Measurements from ENCODE around the gene NTRK2. TPM values are rescaled to one million over a fixed set of nuclear protein-coding genes. Genes with fewer than 3 reads are reported as not detected.

Gene NTRK2
- total RNA-seq, 1 donor from 2014 or later = 4.6 TPM

DNA sequence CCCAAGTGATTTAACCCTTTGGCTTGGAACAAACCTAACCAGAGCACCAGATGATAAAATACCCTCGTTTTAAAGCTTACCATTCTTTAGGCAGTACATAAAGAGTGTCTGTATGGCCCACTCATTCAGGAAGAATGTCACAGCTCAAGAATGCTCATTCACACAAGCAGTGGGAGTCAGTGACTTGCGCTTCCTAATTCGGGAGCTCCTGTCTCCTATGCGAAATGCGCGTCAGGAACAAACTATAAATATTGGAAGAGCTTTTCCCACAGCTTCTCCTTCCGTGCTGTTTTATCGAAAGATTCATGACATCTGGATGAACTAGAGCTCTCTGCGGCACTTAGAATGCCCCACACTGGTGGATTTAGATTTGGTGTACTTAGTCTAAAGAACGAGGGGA, 66.6 kb downstream of the NTRK2 start:
- TF ChIP-seq CTCF (IDR thresholded peaks at IDR 0.05; ENCODE audit: insufficient read depth, low read depth, low read length) (no peak), EZH2 (IDR thresholded peaks at IDR 0.05; ENCODE audit: insufficient read depth, low read length) (no peak)
- Histone ChIP-seq H3K27ac (ENCODE audit: low read depth, low read length) (no peak overlapping the region), H3K4me3 (ENCODE audit: insufficient read depth, low read depth, low read length) (no peak overlapping the region), H3K27me3 (ENCODE audit: insufficient read depth, low read length) (no peaks in the 10 kb centered on the region), H3K4me1 (ENCODE audit: insufficient read depth, low read length) (peaks cover 5% of the 10 kb centered on the region), H3K4me2 (ENCODE audit: low read length) (peak overlapping the region; percentile 52), H3K9ac (ENCODE audit: low read length) (no peak overlapping the region), H3K36me3 (ENCODE audit: insufficient read depth, low read length) (no peaks in the 10 kb centered on the region), H4K20me1 (ENCODE audit: insufficient read depth, low read length) (no peaks in the 10 kb centered on the region), H2AFZ (ENCODE audit: low read depth, low read length) (peak overlapping the region; percentile 14), H3K9me3 (ENCODE audit: insufficient read depth, low read depth, low read length) (no peaks in the 10 kb centered on the region), H3K79me2 (ENCODE audit: insufficient read depth, low read length) (no peaks in the 10 kb centered on the region)
- Mint-ChIP-seq H3K4me1 (ENCODE audit: low read depth, unreplicated experiment) (peaks cover 26% of the 10 kb centered on the region), H3K9me3 (ENCODE audit: unreplicated experiment) (no peaks in the 10 kb centered on the region), H3K27ac (ENCODE audit: unreplicated experiment) (peak overlapping the region; percentile 73), H3K4me3 (ENCODE audit: unreplicated experiment) (peak overlapping the region; percentile 4), H3K36me3 (ENCODE audit: low read depth, unreplicated experiment) (no peaks in the 10 kb centered on the region), H3K27me3 (ENCODE audit: low read depth, unreplicated experiment) (peaks cover 4% of the 10 kb centered on the region)
- no peak for FAIRE-seq
- DNase-seq (ENCODE audit: low read depth) = peak; percentile 46

- peak overlapping the region; percentile 73 for H3K27ac Mint-ChIP-seq (ENCODE audit: unreplicated experiment)
- Histone ChIP-seq H3K4me3 (ENCODE audit: insufficient read depth, low read depth, low read length) (no peak overlapping the region), H2AFZ (ENCODE audit: low read depth, low read length) (no peak overlapping the region), H3K9me3 (ENCODE audit: insufficient read depth, low read depth, low read length) (no peaks in the 10 kb centered on the region), H3K9ac (ENCODE audit: low read length) (no peak overlapping the region), H3K27ac (ENCODE audit: low read depth, low read length) (no peak overlapping the region), H3K36me3 (ENCODE audit: insufficient read depth, low read length) (no peaks in the 10 kb centered on the region), H3K4me2 (ENCODE audit: low read length) (peak overlapping the region; percentile 52), H3K27me3 (ENCODE audit: insufficient read depth, low read length) (no peaks in the 10 kb centered on the region), H3K79me2 (ENCODE audit: insufficient read depth, low read length) (no peaks in the 10 kb centered on the region), H3K4me1 (ENCODE audit: insufficient read depth, low read length) (peaks cover 5% of the 10 kb centered on the region), H4K20me1 (ENCODE audit: insufficient read depth, low read length) (no peaks in the 10 kb centered on the region)
- H3K4me3 Mint-ChIP-seq (ENCODE audit: unreplicated experiment) = no peak overlapping the region
- no peaks in the 10 kb centered on the region for H3K9me3 Mint-ChIP-seq (ENCODE audit: unreplicated experiment)
- H3K36me3 Mint-ChIP-seq (ENCODE audit: low read depth, unreplicated experiment) = no peaks in the 10 kb centered on the region
- TF ChIP-seq CTCF (IDR thresholded peaks at IDR 0.05; ENCODE audit: insufficient read depth, low read depth, low read length) = no peak
- TF ChIP-seq EZH2 (IDR thresholded peaks at IDR 0.05; ENCODE audit: insufficient read depth, low read length) = no peak
- FAIRE-seq (no peak), DNase-seq (ENCODE audit: low read depth) (no peak)
- H3K4me1 Mint-ChIP-seq (ENCODE audit: low read depth, unreplicated experiment) = peaks cover 26% of the 10 kb centered on the region
- peaks cover 4% of the 10 kb centered on the region for H3K27me3 Mint-ChIP-seq (ENCODE audit: low read depth, unreplicated experiment)
These were observed 67.0 kb downstream of the NTRK2 start for GRCh38 chr9:84736536-84736935.

DNA sequence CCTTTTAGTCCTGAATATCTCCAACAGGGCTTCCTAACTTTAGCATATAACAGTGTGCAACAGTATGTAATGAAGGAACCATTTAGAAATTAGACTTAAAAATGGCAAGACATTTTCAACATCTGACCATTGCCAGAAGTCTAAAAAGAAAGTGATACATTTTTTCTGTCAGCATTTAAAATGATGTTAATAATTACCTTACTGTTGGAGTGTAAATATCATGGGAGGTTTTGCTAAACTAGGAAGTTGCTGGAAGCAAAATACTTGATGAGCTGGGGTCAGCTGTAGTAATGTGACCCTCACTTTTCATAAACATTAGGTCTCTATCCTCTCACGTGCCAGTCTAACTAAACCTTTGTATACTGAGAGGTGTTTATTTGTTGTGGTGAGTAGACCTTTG, 68.8 kb downstream of the NTRK2 start:
- DNase-seq (ENCODE audit: low read depth) = no peak
- Mint-ChIP-seq H3K4me3 (ENCODE audit: unreplicated experiment) (no peak overlapping the region), H3K4me1 (ENCODE audit: low read depth, unreplicated experiment) (peaks cover 23% of the 10 kb centered on the region), H3K36me3 (ENCODE audit: low read depth, unreplicated experiment) (no peaks in the 10 kb centered on the region), H3K9me3 (ENCODE audit: unreplicated experiment) (no peaks in the 10 kb centered on the region), H3K27me3 (ENCODE audit: low read depth, unreplicated experiment) (no peaks in the 10 kb centered on the region), H3K27ac (ENCODE audit: unreplicated experiment) (no peak overlapping the region)
- Histone ChIP-seq H3K36me3 (ENCODE audit: insufficient read depth, low read length) (no peaks in the 10 kb centered on the region), H3K4me2 (ENCODE audit: low read length) (no peak overlapping the region), H3K27ac (ENCODE audit: low read depth, low read length) (no peak overlapping the region), H2AFZ (ENCODE audit: low read depth, low read length) (no peak overlapping the region), H3K27me3 (ENCODE audit: insufficient read depth, low read length) (no peaks in the 10 kb centered on the region), H3K9me3 (ENCODE audit: insufficient read depth, low read depth, low read length) (no peaks in the 10 kb centered on the region), H3K4me1 (ENCODE audit: insufficient read depth, low read length) (peaks cover 5% of the 10 kb centered on the region), H3K9ac (ENCODE audit: low read length) (no peak overlapping the region), H4K20me1 (ENCODE audit: insufficient read depth, low read length) (no peaks in the 10 kb centered on the region), H3K4me3 (ENCODE audit: insufficient read depth, low read depth, low read length) (no peak overlapping the region), H3K79me2 (ENCODE audit: insufficient read depth, low read length) (no peaks in the 10 kb centered on the region)
- no peak for FAIRE-seq
- no peak for TF ChIP-seq EZH2 (IDR thresholded peaks at IDR 0.05; ENCODE audit: insufficient read depth, low read length)
